Measurements from ENCODE around the gene PRSS27.
"Not testable (repeated sequence)": the region's sequence is repeated elsewhere in the genome, so short reads cannot be mapped to it uniquely, and the experiment has no call there.

PRSS27 gene

DNA sequence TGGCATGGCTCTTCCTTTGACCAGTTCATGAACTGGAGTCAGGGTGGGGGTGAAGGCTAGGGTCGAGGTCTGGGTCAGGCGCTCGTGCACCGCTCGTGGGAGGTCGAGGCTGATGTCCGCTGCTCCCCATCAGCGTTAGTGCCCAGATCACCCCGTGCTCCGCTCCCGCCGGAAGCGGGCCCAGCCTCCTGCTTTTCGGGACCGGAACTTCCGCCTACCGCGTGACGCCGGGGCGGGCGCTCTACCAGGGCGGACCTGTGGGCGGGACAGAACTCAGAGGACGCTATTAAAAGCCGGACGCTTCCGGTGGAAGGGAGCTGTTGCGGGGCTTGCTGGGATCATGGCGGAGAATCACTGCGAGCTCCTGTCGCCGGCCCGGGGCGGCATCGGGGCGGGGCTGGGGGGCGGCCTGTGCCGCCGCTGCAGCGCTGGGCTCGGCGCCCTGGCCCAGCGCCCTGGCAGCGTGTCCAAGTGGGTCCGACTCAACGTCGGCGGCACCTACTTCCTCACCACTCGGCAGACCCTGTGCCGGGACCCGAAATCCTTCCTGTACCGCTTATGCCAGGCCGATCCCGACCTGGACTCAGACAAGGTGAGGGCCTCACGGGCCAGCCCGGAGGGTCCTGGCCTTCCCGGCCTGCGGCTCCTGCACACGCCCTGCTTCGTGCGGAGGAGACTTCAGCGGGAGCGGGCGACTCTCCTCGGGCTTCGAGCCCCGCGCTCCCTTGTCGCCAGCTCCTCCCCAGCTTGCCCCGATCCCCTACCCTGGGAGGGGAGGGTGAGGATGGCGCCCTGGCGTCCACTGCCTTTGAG lies 37.6 kb downstream of the PRSS27 start, which contains the start of gene KCTD5:
TSS of gene KCTD5 (plus strand) at position 315 of the 813 bp plus-strand sequence. CDS start at position 341, 26 bp downstream.
- peak; percentile 83 for DNase-seq (ENCODE audit: low read depth)
- H3K4me3 ChIP-seq (ENCODE audit: low read depth, low read length), result peak within 1 kb of the TSS; percentile 98

DNA sequence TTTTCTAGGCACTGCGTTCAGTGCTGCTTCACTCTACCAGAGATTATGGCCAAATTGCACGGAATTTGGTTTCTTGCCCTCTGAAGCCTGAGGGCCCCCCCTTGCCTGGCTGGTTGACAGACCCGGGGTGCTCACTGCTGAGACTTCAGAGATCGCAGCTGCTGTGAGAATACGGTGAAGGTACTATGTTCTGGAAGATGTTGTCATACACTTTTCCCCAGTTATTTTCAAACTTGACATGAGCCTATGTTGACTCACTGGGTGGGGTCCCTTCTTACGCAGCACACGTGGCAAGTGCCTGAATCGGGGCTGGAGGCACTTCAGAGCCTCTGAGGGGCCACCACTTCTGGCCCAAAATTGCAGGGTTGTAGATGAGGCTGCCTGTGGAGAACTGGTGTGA lies 39.7 kb downstream of the PRSS27 start:
- H3K4me3 ChIP-seq (ENCODE audit: low read depth, low read length); DNase-seq (ENCODE audit: low read depth): not testable (repeated sequence)

DNA sequence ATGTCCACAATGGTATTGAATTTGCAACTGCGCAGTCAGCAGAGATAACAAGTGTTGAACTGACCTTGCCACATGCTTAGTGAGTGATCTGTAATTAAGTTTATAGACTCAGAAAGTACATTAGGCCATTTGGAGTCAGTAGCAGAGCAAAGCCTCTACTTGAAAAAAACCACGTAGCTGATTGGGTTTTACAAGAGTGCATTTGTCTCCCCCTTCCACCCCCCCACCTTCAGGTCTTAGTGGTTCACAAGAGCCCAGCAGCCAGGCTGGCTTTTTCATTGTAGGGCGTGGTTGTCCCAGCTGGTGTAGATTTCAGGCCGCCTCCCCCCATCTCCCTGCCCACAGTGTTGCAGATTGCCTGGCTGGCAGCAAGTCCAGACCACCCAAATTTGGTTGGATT lies 40.1 kb downstream of the PRSS27 start:
- not testable (repeated sequence) for DNase-seq (ENCODE audit: low read depth); H3K4me3 ChIP-seq (ENCODE audit: low read depth, low read length)

DNA sequence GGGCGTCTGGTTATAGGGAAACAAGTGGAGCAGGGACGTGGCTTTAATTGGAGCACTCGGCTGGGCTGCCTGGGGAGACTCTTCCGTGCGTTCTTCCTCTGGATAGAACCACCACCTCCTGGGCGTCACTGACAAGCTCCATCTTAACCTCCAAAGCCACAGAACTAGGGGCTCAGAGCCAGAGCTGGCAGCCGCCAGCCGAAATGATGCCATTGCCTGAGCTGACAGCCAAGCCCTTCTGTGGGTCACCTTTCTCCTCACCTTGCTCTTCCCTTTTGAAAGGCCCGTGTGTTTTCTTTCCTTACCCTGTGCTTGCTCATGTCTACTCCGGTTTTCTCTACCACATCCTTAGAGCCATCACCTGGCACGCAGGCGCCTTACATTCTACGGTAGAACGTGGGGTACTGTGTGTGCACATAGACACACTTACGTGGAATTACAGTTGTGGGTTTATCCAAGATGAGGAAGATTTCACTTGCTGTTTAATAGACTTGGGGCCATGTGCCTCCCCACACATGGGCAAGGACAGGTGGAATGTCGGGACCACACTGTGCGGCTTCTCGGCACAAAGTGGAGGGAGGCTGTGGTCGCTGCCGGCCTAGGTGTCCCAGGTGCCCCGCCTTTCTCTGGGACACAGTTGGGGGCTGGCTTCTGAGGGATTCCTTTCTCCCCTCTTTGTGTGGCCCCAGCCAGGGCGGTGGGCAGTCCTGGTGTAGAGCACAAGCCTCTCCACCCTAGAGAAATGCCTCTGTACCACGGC lies 41.6 kb downstream of the PRSS27 start:
- not testable (repeated sequence) for H3K4me3 ChIP-seq (ENCODE audit: low read depth, low read length); DNase-seq (ENCODE audit: low read depth)

- not testable (repeated sequence) for H3K4me3 ChIP-seq (ENCODE audit: low read depth, low read length); DNase-seq (ENCODE audit: low read depth)
These were observed 43.1 kb downstream of the PRSS27 start for GRCh38 chr16:2676937-2677336.

- no peak for DNase-seq (ENCODE audit: low read depth)
- H3K4me3 ChIP-seq (ENCODE audit: low read depth, low read length), result no peak overlapping the region
These were observed 44.3 kb downstream of the PRSS27 start for GRCh38 chr16:2675714-2676113.

GRCh38 chr16:2675021-2675420 lies 45.0 kb downstream of the PRSS27 start:
- DNase-seq (ENCODE audit: low read depth), result no peak
- no peak overlapping the region for H3K4me3 ChIP-seq (ENCODE audit: low read depth, low read length)

- peak overlapping the region; percentile 64 for H3K4me3 ChIP-seq (ENCODE audit: low read depth, low read length)
- peak; percentile 76 for DNase-seq (ENCODE audit: low read depth)
These were observed 46.7 kb downstream of the PRSS27 start for GRCh38 chr16:2673066-2673999.

- H3K4me3 ChIP-seq (ENCODE audit: low read depth, low read length), result no peak overlapping the region
- no peak for DNase-seq (ENCODE audit: low read depth)
These were observed 48.3 kb downstream of the PRSS27 start for GRCh38 chr16:2671741-2672140.

- not testable (repeated sequence) for DNase-seq (ENCODE audit: low read depth); H3K4me3 ChIP-seq (ENCODE audit: low read depth, low read length)
These were observed 48.8 kb downstream of the PRSS27 start for GRCh38 chr16:2671193-2671592.

DNA sequence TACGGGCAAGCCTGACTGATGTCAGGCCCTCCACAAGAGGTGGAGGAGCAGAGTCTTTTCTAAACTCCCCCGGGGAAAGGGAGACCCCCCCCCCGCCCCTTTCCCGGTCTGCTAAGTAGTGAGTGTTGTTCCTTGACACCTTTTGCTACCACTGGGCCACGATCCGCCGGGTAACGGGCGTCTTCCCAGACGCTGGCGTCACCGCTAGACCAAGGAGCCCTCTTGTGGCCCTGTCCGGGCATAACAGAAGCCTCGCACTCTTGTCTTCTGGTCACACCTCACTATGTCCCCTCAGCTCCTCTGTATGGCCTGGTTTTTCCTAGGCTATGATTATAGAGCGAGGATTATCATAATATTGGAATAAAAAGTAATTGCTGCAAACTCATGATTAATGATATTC lies 50.0 kb downstream of the PRSS27 start:
- not testable (repeated sequence) for DNase-seq (ENCODE audit: low read depth); H3K4me3 ChIP-seq (ENCODE audit: low read depth, low read length)

- not testable (repeated sequence) for DNase-seq (ENCODE audit: low read depth)
These were observed 50.4 kb downstream of the PRSS27 start for GRCh38 chr16:2669587-2669986.

GRCh38 chr16:2666671-2667070 lies 53.4 kb downstream of the PRSS27 start:
- DNase-seq (ENCODE audit: low read depth); H3K4me3 ChIP-seq (ENCODE audit: low read depth, low read length): not testable (repeated sequence)

More at GRCh38 chr16:2669587-2669986, 50.4 kb downstream of the PRSS27 start:
- not testable (repeated sequence) for H3K4me3 ChIP-seq (ENCODE audit: low read depth, low read length)

- no peak for DNase-seq (ENCODE audit: low read depth)
These were observed 55.4 kb downstream of the PRSS27 start for GRCh38 chr16:2664574-2664982.

GRCh38 chr16:2663553-2664546 lies 56.2 kb downstream of the PRSS27 start:
- H3K4me3 ChIP-seq (ENCODE audit: low read depth, low read length), result no peak overlapping the region
- no peak for DNase-seq (ENCODE audit: low read depth)

More at GRCh38 chr16:2664574-2664982, 55.4 kb downstream of the PRSS27 start:
- no peak overlapping the region for H3K4me3 ChIP-seq (ENCODE audit: low read depth, low read length)

Data from skeletal muscle cell (primary cell).